AG10803 (cell line): ENCODE results near the gene FAM120B.

Experiments used
- DNase-seq: peaks from one replicate; pipeline ENCODE4 v3.0.0; 2010; ENCODE audit warnings: low read depth
- H3K4me3 ChIP-seq: 2 replicates; pipeline ENCODE4 v1.5.1; 2011; ENCODE audit warnings: mild to moderate bottlenecking, low read length, control low read depth
- CTCF ChIP-seq: conservative IDR thresholded peaks from 2 replicates; pipeline ENCODE4 v1.5.1; 2011; ENCODE audit warnings: mild to moderate bottlenecking, low read length, control low read depth, inconsistent platforms

Gene FAM120B, protein sequence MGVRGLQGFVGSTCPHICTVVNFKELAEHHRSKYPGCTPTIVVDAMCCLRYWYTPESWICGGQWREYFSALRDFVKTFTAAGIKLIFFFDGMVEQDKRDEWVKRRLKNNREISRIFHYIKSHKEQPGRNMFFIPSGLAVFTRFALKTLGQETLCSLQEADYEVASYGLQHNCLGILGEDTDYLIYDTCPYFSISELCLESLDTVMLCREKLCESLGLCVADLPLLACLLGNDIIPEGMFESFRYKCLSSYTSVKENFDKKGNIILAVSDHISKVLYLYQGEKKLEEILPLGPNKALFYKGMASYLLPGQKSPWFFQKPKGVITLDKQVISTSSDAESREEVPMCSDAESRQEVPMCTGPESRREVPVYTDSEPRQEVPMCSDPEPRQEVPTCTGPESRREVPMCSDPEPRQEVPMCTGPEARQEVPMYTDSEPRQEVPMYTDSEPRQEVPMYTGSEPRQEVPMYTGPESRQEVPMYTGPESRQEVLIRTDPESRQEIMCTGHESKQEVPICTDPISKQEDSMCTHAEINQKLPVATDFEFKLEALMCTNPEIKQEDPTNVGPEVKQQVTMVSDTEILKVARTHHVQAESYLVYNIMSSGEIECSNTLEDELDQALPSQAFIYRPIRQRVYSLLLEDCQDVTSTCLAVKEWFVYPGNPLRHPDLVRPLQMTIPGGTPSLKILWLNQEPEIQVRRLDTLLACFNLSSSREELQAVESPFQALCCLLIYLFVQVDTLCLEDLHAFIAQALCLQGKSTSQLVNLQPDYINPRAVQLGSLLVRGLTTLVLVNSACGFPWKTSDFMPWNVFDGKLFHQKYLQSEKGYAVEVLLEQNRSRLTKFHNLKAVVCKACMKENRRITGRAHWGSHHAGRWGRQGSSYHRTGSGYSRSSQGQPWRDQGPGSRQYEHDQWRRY

DNA sequence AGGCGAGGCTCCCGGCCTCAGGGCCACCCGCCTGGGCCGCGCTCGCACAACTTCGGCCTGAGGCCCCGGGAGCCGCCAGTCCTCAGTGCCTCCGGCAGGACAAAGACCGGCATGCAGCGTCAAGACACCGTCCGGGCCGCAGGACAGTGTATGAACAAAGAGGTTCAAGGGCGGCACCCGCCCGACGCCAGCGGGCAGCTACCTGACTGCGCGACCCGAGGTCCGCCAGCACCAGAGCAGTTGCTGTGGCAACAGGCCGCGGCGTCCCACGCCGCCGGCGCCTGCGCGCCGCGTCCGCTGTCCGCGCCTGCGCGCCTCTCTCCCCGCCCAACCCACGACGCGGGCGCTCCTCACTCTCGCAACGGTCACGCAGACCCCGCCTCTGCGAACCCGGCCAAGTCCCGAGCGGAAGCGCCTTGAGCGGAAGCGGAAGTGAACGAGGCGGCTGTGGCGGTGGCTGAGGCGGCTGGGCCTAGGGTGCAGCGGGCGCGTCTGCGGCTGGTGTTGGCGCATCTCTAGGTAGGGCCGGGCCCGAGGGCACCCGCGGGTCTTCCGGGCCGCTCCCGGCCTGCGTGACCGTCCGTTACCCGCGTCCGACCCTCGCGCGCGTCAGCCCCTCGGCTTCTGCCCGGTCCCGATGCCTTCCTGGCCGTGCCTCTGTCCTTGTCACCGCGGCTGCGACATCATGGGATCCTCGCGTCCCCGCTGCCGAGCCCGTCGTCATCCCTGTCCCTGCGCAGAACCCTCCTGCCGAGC, at the start of gene FAM120B:
TSS of gene FAM120B (plus strand) at position 435 of the 756 bp plus-strand sequence. CDS start 10,633 bp downstream, outside the sequence.
- peak within 1 kb of the TSS; percentile 98 for H3K4me3 ChIP-seq
- peak; percentile 94 for DNase-seq
- TF ChIP-seq CTCF = no peak

DNA sequence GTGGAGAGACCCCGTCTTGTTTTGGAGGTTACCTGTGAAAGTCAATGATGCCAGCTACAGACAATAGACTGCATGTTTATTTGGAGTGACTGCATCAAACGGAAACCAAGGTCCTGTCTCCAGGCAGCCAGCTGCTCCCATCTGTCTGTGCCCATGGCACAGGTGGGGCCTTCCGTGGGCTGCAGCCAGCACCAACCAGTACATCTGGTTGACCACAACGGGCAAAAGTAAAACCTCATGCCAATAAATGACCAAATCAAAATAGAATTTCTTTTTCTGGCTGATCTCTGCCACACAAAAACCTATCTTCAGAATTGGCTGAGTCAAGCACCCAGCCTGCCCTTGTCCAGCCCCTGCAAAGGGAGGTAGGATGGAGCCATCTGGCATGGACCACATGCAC, 49.2 kb upstream of the FAM120B start:
- H3K4me3 ChIP-seq = no peak overlapping the region
- DNase-seq = no peak
- no peak for TF ChIP-seq CTCF

- H3K4me3 ChIP-seq = no peak overlapping the region
- no peak for DNase-seq
- TF ChIP-seq CTCF = no peak
Measured at GRCh38 chr6:170258407-170258806, 48.2 kb upstream of the FAM120B start.

DNA sequence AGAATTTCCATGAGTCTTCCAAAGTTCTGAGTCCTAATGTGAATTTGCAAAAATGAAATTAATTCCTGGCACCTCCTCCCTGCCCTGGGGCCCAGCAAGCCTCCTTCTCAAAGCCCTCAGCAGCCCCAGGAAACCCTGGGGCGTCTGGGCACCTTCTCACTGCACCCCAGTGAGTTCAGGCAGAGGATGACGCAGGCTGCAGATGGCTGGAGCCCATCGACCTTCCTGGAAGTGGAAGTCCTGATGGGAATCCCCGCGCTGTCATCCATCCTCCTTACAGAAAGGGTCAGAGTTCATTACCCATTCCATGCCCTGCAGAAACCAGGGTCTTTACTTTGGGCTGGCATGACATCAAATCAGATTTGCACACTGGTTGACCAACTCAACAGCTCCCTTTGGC, 47.3 kb upstream of the FAM120B start:
- TF ChIP-seq CTCF = no peak
- no peak overlapping the region for H3K4me3 ChIP-seq
- DNase-seq = no peak

DNA sequence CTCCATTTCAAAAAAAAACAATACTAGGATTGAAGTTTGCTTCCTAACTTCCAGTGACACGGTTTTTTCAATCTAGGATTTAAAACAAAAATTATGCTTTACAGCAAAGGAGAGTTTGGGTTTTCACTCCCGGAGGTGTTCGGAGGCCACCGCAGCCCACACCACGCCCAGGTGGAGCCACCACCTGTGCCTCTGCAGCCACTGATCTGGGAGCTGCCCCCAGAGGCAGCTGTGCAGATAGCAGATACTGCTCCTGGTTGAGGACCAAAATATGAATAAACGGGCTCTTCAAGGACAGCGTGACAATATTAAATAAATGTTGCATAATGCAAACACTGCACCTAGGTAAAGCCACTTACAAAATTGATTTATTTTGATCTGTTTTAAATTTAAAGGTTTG, 45.9 kb upstream of the FAM120B start:
- no peak for DNase-seq
- TF ChIP-seq CTCF = no peak
- H3K4me3 ChIP-seq = no peak overlapping the region

GRCh38 chr6:170261643-170262488, 44.7 kb upstream of the FAM120B start:
- no peak overlapping the region for H3K4me3 ChIP-seq
- no peak for TF ChIP-seq CTCF
- DNase-seq = no peak
